Fibroblast of mammary gland (primary cell): ENCODE measurements around the gene SPSB3.
A peak's percentile ranks its signal among the peaks of the same experiment; 100 is the strongest.

ENCODE experiments used
- DNase-seq: peaks from one replicate; pipeline ENCODE4 v3.0.0-alpha.2; 2010; ENCODE audit warnings: low read depth
- H3K4me3 ChIP-seq: 2 replicates; pipeline ENCODE4 v1.5.1; 2011; ENCODE audit warnings: low read depth, mild to moderate bottlenecking, low read length, moderate library complexity; ENCODE audit not compliant: control insufficient read depth
- TF ChIP-seq, protein P1 (sequence below): conservative IDR thresholded peaks from 2 replicates; pipeline ENCODE4 v1.5.1; 2011; ENCODE audit warnings: low read depth, low read length, inconsistent platforms; ENCODE audit not compliant: control insufficient read depth, insufficient read depth

SPSB3 gene

DNA sequence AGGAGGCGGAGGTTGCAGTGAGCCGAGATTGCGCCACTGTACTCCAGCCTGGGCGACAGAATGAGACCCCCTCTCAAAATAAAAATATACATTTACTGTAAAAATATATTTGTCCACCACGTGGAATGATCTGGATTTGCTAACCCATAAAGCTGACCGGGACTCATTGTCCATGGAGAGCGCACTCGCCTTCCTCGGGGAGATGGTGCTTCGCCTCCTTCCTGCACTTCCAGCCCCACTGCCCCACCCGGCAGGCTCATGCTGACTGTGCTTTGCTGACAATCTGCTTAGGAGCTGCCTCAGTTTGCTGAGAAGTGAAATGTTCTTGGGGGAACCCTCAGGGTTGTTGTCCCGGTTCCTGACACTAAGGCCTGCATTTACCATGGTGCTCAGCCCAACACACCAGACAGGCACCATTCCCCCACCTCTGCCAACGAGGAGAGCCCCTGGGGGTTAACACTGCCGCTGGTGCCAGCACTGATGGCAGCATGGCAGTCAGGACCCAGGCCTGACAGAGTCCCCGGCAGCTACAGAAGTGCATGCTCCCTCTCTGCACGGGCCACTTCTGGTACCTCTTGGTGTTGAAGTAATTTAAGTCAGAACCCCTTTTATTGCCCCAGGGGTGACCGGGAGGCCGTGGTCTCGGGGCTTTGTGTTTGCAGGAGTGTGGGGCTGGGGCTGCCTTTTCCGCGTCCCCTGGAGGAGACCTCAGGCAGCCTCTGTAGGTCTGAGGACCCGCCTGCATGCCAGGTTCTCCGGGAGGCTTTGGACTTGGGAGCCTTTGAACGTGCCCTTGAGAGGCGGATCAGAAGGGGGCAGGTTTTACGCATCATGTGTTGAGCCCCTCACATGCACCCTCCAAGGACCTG is 2.8 kb upstream of the SPSB3 start:
- no peak overlapping the region for H3K4me3 ChIP-seq
- no peak for DNase-seq
- TF ChIP-seq, protein P1, sequence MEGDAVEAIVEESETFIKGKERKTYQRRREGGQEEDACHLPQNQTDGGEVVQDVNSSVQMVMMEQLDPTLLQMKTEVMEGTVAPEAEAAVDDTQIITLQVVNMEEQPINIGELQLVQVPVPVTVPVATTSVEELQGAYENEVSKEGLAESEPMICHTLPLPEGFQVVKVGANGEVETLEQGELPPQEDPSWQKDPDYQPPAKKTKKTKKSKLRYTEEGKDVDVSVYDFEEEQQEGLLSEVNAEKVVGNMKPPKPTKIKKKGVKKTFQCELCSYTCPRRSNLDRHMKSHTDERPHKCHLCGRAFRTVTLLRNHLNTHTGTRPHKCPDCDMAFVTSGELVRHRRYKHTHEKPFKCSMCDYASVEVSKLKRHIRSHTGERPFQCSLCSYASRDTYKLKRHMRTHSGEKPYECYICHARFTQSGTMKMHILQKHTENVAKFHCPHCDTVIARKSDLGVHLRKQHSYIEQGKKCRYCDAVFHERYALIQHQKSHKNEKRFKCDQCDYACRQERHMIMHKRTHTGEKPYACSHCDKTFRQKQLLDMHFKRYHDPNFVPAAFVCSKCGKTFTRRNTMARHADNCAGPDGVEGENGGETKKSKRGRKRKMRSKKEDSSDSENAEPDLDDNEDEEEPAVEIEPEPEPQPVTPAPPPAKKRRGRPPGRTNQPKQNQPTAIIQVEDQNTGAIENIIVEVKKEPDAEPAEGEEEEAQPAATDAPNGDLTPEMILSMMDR, result no peak

DNA sequence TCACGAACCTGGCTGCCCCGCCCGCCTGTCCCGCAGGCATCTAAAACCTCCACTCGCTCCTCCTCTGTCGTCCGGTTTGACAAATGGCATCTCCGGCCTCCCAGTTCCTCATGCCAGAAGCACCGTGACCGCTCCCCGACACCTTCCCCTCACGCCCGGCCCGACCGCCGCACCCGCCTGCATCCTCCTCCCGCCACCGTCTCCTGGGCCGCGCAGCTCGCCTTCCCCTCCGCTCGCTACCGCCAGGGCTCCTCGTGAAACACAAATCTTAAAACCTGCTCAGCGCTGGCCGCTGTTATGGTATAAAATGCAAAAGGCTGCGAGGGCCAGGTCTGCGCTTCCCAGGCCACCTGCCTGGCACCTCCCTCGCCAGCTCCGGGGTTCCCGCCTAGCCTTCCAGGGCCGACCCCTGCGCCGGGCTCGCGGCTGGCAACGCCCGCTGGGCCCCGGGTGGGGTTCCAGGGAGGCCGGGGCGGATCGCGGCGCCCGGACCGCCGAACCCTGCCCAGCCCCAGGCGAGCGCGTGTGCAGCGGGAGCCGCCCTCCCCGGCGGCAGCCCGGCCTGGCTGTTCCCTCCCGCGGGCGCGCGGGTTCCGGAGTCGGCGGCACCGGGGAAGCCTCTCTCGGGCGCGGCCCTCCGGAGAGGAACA is 488 bp downstream of the SPSB3 start:
- peak overlapping the region; percentile 65 for H3K4me3 ChIP-seq
- TF ChIP-seq, protein P1, result no peak
- DNase-seq, result no peak

DNA sequence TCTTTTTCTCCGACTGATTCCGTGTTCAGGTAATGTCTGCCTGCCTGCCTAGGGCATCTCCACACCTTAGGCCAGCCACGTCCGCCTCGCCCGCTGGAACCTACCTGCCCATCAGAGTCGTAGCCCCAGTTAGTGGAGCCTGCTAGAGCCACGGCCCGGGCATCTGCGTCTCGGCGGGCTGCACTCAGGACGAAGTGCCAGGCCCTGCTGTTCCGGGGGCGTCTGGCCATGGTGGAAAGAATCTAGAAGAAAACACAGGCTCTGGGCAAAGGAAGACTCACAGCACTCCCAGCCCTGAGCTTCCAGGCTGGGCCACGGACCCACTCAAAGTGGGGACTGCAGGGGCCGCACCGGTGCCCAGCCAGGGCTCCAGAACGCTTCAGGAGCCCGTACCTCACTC is 1.1 kb downstream of the SPSB3 start:
- TF ChIP-seq, protein P1, result no peak
- peak overlapping the region; percentile 65 for H3K4me3 ChIP-seq
- DNase-seq, result no peak

DNA sequence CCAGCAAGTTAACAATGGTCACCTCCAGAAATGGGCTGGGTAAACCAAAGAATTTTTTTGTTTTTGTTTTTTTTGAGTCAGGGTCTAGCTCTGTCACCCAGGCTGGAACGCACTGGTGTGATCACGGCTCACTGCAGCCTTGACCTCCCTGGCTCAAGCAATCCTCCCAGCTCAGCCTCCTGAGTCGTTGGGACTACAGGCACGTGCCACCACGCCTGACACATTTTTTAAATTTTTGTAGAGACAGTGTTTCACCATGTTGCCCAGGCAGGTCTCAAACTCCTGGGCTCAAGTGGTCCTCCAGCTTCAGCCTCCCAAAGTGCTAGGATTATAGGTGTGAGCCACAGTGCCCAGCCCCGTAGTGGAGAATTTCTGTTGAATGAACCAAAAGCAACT is 1.7 kb downstream of the SPSB3 start:
- TF ChIP-seq, protein P1, result no peak
- no peak for DNase-seq
- no peak overlapping the region for H3K4me3 ChIP-seq

DNA sequence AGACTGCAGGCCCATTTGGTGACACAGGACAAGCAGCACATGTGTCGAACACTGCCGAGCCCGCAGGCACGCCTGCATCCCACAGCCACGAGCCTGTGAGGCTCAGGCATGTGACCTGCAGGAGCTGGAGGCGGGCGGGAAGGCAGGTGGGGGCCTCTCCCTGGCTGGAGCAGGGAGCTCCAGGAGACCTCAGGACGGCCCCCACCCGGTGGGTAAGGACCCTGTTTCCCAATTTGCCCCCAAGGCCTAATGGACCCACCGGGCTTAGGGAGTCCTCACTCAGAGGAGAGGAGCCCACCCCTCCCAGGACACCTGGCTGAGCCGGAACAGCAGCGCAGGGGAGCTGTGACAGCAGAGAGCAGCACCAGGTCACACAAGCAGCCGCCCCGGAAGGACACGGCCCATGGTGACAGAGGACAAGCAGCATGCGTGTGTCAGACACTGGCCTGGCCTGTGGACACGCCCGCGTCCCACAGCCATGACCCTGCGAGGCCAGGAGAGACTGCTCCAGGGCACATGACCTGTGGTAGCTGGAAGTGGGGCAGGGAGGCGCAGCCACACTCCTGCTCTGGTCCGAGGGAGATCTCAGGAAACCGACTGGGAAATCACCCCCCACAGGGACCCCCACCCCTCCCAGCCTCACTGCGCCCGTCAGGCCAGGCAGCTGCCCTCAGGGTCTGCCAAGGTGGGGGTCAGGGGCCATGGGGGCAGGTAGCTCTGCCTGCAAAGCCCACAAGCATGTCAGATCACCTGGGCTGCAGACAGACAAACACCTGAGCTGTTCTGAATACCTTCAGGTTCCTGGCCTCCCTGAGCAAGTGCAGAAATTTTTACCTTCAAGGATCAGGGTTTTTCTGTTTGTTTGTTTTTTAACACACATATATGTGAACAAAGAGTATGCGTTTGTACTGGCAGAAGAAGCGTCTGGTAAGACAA is 2.4 kb downstream of the SPSB3 start:
- TF ChIP-seq, protein P1, result no peak
- no peak overlapping the region for H3K4me3 ChIP-seq
- DNase-seq, result no peak

DNA sequence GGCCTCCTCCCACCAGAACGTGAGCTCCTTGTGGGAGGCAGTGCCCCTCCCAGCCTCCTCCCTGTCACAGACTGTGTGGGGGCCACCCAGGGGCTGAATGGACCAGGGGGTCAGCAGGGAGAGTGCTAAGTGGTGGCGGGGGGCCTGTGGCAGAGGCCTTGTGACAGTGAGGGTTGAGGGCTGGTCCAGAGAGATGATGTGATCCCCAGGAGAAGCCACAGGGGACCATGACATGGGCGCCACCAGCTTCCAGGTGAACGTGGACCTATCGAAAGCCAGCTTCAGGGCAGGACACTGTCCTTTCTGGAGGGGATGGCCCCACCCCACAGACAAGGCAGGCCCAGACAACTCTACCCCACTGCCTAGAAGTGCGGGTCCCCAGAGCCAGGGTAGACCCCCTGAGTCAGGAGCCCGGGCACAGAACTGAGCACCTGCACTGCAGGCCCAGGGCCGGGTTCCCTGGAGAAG is 3.1 kb downstream of the SPSB3 start:
- DNase-seq, result no peak
- H3K4me3 ChIP-seq, result no peak overlapping the region
- TF ChIP-seq, protein P1, result no peak
